Hepatocyte (in vitro differentiated cells): ENCODE measurements around the gene THOP1.

Source experiments
- EZH2 ChIP-seq: fragments of 200-600 bp; sonication (generic); IDR thresholded peaks from 2 replicates; pipeline ENCODE4 v1.6.1; 2016; ENCODE audit warnings: antibody characterized with exemption, mild to moderate bottlenecking, borderline replicate concordance
- TF ChIP-seq, protein P1 (sequence below): fragments of 200-600 bp; sonication (generic); IDR thresholded peaks from 2 replicates; pipeline ENCODE4 v1.5.1; 2016; ENCODE audit warnings: antibody characterized with exemption, mild to moderate bottlenecking; ENCODE audit not compliant: poor library complexity

DNA sequence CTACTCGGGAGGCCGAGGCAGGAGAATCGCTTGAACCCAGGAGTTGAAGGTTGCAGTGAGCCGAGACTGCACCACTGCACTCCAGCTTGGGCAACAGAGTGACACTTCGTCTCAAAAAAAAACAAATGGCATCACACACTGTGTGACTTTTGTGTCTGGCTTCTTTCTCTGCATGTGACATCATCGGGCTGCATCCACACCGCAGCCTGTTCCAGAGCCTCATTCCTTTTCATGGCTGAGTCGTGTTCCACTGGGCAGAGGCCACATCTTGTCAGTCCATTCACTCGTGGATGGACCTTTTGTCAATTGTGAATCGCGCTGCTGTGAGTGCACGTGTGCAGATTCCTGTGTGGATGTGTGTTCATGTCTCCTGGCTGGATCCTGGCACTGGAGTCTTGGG is 8.3 kb downstream of the THOP1 start:
- TF ChIP-seq, protein P1, sequence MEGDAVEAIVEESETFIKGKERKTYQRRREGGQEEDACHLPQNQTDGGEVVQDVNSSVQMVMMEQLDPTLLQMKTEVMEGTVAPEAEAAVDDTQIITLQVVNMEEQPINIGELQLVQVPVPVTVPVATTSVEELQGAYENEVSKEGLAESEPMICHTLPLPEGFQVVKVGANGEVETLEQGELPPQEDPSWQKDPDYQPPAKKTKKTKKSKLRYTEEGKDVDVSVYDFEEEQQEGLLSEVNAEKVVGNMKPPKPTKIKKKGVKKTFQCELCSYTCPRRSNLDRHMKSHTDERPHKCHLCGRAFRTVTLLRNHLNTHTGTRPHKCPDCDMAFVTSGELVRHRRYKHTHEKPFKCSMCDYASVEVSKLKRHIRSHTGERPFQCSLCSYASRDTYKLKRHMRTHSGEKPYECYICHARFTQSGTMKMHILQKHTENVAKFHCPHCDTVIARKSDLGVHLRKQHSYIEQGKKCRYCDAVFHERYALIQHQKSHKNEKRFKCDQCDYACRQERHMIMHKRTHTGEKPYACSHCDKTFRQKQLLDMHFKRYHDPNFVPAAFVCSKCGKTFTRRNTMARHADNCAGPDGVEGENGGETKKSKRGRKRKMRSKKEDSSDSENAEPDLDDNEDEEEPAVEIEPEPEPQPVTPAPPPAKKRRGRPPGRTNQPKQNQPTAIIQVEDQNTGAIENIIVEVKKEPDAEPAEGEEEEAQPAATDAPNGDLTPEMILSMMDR = no peak
- TF ChIP-seq EZH2 = no peak
